Effector memory CD8-positive, alpha-beta T cell (primary cell): ENCODE data around the gene PLEKHA7.
"Not testable (repeated sequence)": the region's sequence is repeated elsewhere in the genome, so short reads cannot be mapped to it uniquely, and the experiment has no call there.

Experiments used
- ATAC-seq: fragments of 150-1000 bp; cut with Tn5 transposase; replicated peaks from 2 replicates; pipeline ENCODE4 v1.10.0; 2021; ENCODE audit warnings: mild to moderate bottlenecking, moderate library complexity
- DNase-seq, 3 experiments: peaks; one replicate each; pipeline ENCODE4 v3.0.0; 2021
- H3K27ac Mint-ChIP-seq, 2 donors: one replicate each; pipeline ENCODE4 v1.8.0; 2022; ENCODE audit warnings: mild to moderate bottlenecking in 2 of 2, mixed read lengths in 2 of 2, moderate library complexity in 2 of 2
- H3K27me3 Mint-ChIP-seq, 2 donors: one replicate each; pipeline ENCODE4 v1.8.0; 2022; ENCODE audit warnings: mixed read lengths in 2 of 2
- H3K36me3 Mint-ChIP-seq: one replicate; pipeline ENCODE4 v1.8.0; 2022; ENCODE audit warnings: mild to moderate bottlenecking, moderate library complexity, mixed read lengths; ENCODE audit not compliant: insufficient read depth
- H3K4me1 Mint-ChIP-seq, 2 donors: one replicate each; pipeline ENCODE4 v1.8.0; 2022; ENCODE audit warnings: low read depth in 2 of 2, mixed read lengths in 2 of 2
- H3K4me3 Mint-ChIP-seq, 2 donors: one replicate each; pipeline ENCODE4 v1.8.0; 2022; ENCODE audit warnings: mild to moderate bottlenecking in 2 of 2, mixed read lengths in 2 of 2, moderate library complexity in 2 of 2
- H3K9me3 Mint-ChIP-seq, 2 donors: one replicate each; pipeline ENCODE4 v1.8.0; 2022; ENCODE audit warnings: mixed read lengths in 2 of 2

PLEKHA7 gene

DNA sequence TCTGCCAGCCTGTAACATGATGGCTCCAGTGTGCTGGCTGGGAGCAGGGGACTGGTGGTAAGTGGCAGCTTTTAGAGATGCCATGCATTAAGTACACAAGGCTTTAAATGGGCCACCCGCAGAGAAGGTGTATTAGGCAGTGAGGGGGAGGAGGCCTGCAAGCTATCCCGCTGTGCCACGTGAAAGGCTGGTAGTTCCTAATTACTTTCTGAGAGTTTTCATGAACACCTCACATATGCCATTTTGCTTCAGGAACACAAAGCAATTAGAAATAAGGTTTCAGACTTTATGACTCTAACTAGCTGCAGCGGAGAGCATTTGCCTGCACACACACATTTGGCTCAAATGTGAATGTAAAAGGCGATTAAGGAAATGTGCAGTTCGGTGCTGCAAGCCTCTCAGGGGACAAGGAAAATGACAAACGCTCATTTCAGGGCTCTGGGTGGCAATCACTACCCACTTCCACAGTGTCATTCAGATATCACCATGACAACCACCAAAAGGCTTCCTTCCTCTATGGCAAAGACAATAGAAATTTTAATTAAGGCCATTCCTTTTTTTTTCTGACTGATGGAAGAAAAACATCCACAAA lies 116.6 kb downstream of the PLEKHA7 start:
- ATAC-seq: no peak
- Mint-ChIP-seq H3K27me3 (peaks cover 6 to 8% of the 10 kb centered on the region in 2 donors), H3K4me1 (peaks cover 3 to 4% of the 10 kb centered on the region in 2 donors), H3K9me3 (no peaks in the 10 kb centered on the region), H3K27ac (no peak overlapping the region), H3K36me3 (no peaks in the 10 kb centered on the region), H3K4me3 (no peak overlapping the region)
- no peak for DNase-seq

- Mint-ChIP-seq H3K9me3 (no peaks in the 10 kb centered on the region), H3K4me1 (peaks cover 1 to 2% of the 10 kb centered on the region in 2 donors), H3K27ac (no peak overlapping the region), H3K36me3 (no peaks in the 10 kb centered on the region), H3K4me3 (no peak overlapping the region), H3K27me3 (peaks cover 6 to 8% of the 10 kb centered on the region in 2 donors)
- ATAC-seq (no peak), DNase-seq (no peak)
These were observed 117.3 kb downstream of the PLEKHA7 start for GRCh38 chr11:16896729-16897469.

DNA sequence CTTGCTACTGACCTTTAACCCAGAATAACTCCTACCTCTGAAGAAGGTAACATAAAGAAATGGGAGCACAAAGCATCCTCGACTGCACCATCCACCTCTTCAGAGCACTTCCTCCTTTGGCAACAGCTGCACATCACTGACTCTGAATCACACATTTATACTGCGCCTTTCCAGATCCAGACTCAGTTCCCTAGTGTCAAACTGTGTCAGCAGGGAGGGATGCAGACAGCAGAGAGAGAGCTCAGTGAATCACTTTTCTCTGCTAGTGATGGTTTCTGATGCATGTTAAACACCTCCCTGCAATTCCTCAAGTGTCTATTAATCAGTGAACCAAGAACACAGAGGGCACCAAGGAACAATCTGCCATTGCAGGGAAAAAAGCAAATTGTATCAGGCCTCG lies 118.9 kb downstream of the PLEKHA7 start:
- no peak overlapping the region for H3K4me3 Mint-ChIP-seq
- H3K9me3 Mint-ChIP-seq: no peaks in the 10 kb centered on the region
- no peak for ATAC-seq
- DNase-seq: no peak
- no peaks in the 10 kb centered on the region for H3K36me3 Mint-ChIP-seq
- peaks cover 0 to 2% of the 10 kb centered on the region in 2 donors for H3K4me1 Mint-ChIP-seq
- H3K27ac Mint-ChIP-seq: no peak overlapping the region
- H3K27me3 Mint-ChIP-seq: peaks cover 6 to 8% of the 10 kb centered on the region in 2 donors

GRCh38 chr11:16893456-16894066 lies 120.7 kb downstream of the PLEKHA7 start:
- Mint-ChIP-seq H3K9me3 (peaks cover 0 to 4% of the 10 kb centered on the region in 2 donors), H3K27ac (no peak overlapping the region), H3K36me3 (no peaks in the 10 kb centered on the region), H3K4me1 (peaks cover 0 to 2% of the 10 kb centered on the region in 2 donors), H3K27me3 (peaks cover 6 to 8% of the 10 kb centered on the region in 2 donors), H3K4me3 (no peak overlapping the region)
- DNase-seq (no peak), ATAC-seq (no peak)

- Mint-ChIP-seq H3K4me1 (no peaks in the 10 kb centered on the region), H3K4me3 (no peak overlapping the region), H3K27ac (no peak overlapping the region), H3K36me3 (no peaks in the 10 kb centered on the region), H3K27me3 (peaks cover 6 to 8% of the 10 kb centered on the region in 2 donors), H3K9me3 (peaks cover 0 to 4% of the 10 kb centered on the region in 2 donors)
- DNase-seq: no peak
- no peak for ATAC-seq
These were observed 122.2 kb downstream of the PLEKHA7 start for GRCh38 chr11:16891964-16892363.

GRCh38 chr11:16891165-16891564 lies 123.0 kb downstream of the PLEKHA7 start:
- ATAC-seq (no peak), DNase-seq (no peak)
- Mint-ChIP-seq H3K36me3 (no peaks in the 10 kb centered on the region), H3K27me3 (peaks cover 4 to 8% of the 10 kb centered on the region in 2 donors), H3K9me3 (peaks cover 0 to 4% of the 10 kb centered on the region in 2 donors), H3K4me1 (no peaks in the 10 kb centered on the region), H3K4me3 (no peak overlapping the region), H3K27ac (no peak overlapping the region)

DNA sequence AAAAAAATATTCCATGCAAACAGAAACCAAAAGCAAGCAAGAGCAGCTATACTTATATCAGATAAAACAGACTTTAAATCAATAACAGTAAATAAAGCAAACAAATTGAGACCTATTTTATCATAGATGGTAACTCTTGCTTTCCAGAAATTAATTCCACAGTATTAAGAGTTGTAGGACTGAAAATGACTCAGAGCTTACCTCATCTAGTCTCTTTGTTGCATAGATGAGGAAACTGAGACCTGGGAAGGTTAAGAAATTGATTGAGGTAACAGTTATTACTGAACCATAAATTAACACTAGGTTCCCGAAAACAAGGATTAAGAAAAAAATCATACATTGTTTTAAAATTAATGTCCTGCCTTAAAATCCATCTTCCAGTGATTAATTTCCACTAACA lies 123.8 kb downstream of the PLEKHA7 start:
- peaks cover 0 to 4% of the 10 kb centered on the region in 2 donors for H3K9me3 Mint-ChIP-seq
- H3K4me3 Mint-ChIP-seq: no peak overlapping the region
- DNase-seq (no peak), ATAC-seq (no peak)
- H3K27me3 Mint-ChIP-seq: peaks cover 0 to 8% of the 10 kb centered on the region in 2 donors
- no peaks in the 10 kb centered on the region for H3K4me1 Mint-ChIP-seq
- H3K36me3 Mint-ChIP-seq: no peaks in the 10 kb centered on the region
- no peak overlapping the region for H3K27ac Mint-ChIP-seq

DNA sequence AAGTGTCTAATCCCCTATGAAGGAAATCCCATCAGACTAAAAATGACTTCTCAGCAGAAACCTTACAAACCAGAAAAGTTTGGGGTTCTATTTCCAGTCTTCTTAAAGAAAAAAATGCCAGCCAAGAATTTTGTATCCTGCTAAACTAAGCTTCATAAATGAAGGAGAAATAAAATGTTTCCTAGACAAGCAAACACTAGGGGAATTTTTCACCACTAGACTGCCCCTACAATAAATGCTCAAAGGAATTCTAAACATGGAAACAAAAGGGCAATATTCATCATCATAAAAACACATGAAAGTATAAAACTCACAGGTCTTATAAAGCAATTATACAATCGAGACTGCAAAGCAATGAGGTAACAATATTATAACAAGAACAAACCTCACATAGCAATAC lies 124.3 kb downstream of the PLEKHA7 start:
- ATAC-seq: no peak
- peaks cover 0 to 4% of the 10 kb centered on the region in 2 donors for H3K9me3 Mint-ChIP-seq

DNA sequence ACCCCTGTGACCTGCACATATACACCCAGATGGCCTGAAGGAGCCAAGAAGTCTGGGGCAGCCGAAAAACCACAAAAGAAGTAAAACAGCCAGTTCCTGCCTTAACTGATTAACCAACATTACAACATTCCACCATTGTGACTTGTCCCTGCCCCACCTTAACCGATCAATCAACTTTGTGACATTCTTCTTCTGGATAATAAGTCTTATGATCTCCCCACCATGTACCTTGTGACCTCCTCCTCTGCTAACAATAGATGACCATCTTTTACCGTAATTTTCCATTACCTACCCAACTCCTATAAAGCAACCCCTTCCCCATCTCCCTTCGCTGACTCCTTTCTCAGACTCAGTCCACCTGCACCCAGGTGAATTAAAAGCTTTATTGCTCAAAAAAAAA lies 125.2 kb downstream of the PLEKHA7 start:
- H3K4me1 Mint-ChIP-seq, H3K9me3 Mint-ChIP-seq, ATAC-seq, H3K27me3 Mint-ChIP-seq, H3K27ac Mint-ChIP-seq, H3K4me3 Mint-ChIP-seq, H3K36me3 Mint-ChIP-seq, DNase-seq: not testable (repeated sequence)

More for the DNA sequence above, 124.3 kb downstream of the PLEKHA7 start:
- H3K27ac Mint-ChIP-seq: no peak overlapping the region
- H3K36me3 Mint-ChIP-seq: no peaks in the 10 kb centered on the region
- no peak for DNase-seq
- H3K27me3 Mint-ChIP-seq: peaks cover 0 to 8% of the 10 kb centered on the region in 2 donors
- H3K4me1 Mint-ChIP-seq: no peaks in the 10 kb centered on the region
- no peak overlapping the region for H3K4me3 Mint-ChIP-seq

- H3K4me3 Mint-ChIP-seq, DNase-seq, H3K9me3 Mint-ChIP-seq, H3K4me1 Mint-ChIP-seq, H3K27ac Mint-ChIP-seq, ATAC-seq, H3K36me3 Mint-ChIP-seq: not testable (repeated sequence)
- H3K27me3 Mint-ChIP-seq: peaks cover 0 to 11% of the 10 kb centered on the region in 2 donors
These were observed 126.3 kb downstream of the PLEKHA7 start for GRCh38 chr11:16887887-16888286.

GRCh38 chr11:16883174-16883573 lies 131.0 kb downstream of the PLEKHA7 start:
- Mint-ChIP-seq H3K27me3 (peaks cover 9 to 32% of the 10 kb centered on the region in 2 donors), H3K27ac (no peak overlapping the region), H3K9me3 (no peaks in the 10 kb centered on the region), H3K36me3 (no peaks in the 10 kb centered on the region), H3K4me1 (no peaks in the 10 kb centered on the region), H3K4me3 (no peak overlapping the region)
- ATAC-seq (no peak), DNase-seq (no peak)

DNA sequence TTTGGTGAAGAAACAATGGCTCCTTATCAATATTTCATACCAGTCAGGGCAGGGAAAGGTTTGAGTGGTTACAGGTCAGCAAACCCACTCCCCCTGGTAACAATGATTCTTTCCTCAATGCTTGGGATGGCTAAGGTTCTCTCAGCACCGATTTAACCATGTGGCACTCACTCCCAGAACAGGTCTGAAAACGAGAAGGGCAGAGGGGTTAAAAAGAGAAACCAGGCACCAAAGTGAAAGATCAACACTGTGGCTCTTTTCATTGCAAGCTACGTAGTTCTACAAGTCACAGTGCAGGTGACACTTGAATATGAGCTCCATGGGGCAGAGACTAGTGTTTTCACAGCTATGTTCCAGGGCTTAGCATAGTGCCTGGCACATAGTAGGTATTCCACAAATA lies 132.4 kb downstream of the PLEKHA7 start:
- Mint-ChIP-seq H3K36me3 (no peaks in the 10 kb centered on the region), H3K4me1 (no peaks in the 10 kb centered on the region), H3K9me3 (no peaks in the 10 kb centered on the region), H3K4me3 (no peak overlapping the region), H3K27ac (no peak overlapping the region), H3K27me3 (peaks cover 15 to 41% of the 10 kb centered on the region in 2 donors)
- ATAC-seq: no peak
- DNase-seq: no peak

DNA sequence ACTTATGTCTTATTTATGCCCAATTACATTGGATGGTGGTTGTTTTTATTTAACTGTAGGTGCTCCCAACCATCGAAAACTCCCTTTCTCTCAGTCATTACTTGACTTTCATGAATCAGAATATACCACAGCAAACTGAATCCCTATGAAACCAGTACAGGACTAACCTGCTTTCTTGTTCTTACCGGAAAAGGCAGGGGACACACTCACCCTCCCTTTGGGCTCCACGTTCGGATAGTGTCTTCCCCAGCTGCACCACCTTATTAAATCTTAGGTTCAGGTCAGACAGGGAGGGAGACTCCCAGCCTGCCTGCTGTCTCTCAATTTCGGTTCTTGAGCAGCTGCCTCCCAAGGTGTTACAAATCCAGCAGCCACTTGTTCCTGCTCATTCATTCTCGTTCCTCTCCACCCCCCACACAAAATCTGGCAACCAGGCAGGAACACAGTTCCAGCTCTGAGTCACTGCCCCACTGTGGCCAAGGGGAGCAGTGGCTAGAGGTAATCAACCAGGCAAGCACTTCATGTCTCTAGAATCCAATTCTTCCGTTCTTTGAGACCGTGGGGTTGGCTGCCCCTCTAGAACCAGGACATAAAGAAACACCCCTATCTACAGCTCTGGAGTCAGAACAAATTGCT lies 133.0 kb downstream of the PLEKHA7 start:
- ATAC-seq (no peak), DNase-seq (no peak)
- Mint-ChIP-seq H3K4me1 (no peaks in the 10 kb centered on the region), H3K27me3 (peaks cover 19 to 46% of the 10 kb centered on the region in 2 donors), H3K4me3 (no peak overlapping the region), H3K27ac (no peak overlapping the region), H3K36me3 (no peaks in the 10 kb centered on the region), H3K9me3 (no peaks in the 10 kb centered on the region)
